NOMO-1 treated with dmso at 0.1 percent for 144 hours (cell line): ENCODE results near the gene PLD4.

Experiments used
- DNase-seq: peaks from one replicate; lab custom pipeline; 2025; ENCODE audit not compliant: unreplicated experiment; lab: John Stamatoyannopoulos, UW

Gene PLD4

GRCh38 chr14:104927432-104927816 lies 2.7 kb downstream of the PLD4 start:
- DNase-seq = no peak

DNA sequence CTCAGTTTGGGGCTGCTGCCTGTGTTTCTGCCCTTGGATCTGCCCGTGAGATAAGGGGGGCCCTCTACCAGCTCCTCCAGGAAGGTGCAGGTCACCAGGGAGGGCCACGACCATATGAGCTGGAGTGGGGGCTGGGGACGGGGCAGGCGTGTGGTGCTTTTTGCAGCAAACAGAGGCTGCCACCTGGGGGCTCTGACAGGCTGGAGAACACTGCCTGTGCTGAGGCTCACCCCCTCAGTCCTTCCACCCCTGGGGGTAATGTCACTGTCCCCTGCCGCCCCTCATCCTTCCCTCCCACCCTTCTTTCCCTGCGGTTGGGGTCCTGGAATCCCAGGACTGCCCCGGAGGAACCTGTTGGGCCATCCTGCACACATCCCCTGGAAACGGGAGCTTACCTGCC lies 3.2 kb downstream of the PLD4 start:
- DNase-seq = no peak

DNA sequence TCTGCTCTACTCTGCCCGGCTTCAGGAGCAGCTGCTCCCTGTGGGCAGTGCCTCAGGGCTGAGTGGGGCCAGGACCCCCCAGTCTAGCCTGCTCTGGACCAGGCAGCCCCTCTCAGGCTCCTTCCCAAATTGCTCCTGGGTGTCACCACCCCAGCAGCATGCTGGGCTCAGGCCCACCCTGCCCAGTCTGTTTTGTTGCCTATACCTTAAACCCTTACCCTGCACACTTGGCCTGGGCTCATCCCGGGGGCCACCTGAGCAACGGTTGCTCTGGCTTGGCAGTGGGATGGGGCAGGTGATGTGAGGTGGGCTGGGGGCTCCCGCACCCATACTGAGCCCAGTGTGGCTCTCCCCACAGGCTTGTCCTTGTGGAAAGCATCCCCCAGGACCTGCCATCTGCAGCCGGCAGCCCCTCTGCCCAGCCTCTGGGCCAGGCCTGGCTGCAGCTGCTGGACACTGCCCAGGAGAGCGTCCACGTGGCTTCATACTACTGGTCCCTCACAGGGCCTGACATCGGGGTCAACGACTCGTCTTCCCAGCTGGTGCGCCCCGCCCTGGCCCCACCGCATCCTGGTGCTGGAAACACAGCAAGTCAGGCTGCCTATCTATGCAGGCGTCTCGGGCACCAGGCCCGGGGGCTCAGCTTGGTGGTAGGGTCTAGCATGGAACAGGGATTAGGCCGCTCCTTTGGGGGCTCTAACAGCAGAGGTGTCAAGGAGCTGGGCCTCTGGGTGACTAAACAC lies 3.9 kb downstream of the PLD4 start:
- no peak for DNase-seq

GRCh38 chr14:104929268-104930230 lies 4.9 kb downstream of the PLD4 start:
- no peak for DNase-seq

- no peak for DNase-seq
Measured at GRCh38 chr14:104930526-104931303, 6.0 kb downstream of the PLD4 start.

- DNase-seq = no peak
Measured at GRCh38 chr14:104931304-104931770, 6.7 kb downstream of the PLD4 start.

DNA sequence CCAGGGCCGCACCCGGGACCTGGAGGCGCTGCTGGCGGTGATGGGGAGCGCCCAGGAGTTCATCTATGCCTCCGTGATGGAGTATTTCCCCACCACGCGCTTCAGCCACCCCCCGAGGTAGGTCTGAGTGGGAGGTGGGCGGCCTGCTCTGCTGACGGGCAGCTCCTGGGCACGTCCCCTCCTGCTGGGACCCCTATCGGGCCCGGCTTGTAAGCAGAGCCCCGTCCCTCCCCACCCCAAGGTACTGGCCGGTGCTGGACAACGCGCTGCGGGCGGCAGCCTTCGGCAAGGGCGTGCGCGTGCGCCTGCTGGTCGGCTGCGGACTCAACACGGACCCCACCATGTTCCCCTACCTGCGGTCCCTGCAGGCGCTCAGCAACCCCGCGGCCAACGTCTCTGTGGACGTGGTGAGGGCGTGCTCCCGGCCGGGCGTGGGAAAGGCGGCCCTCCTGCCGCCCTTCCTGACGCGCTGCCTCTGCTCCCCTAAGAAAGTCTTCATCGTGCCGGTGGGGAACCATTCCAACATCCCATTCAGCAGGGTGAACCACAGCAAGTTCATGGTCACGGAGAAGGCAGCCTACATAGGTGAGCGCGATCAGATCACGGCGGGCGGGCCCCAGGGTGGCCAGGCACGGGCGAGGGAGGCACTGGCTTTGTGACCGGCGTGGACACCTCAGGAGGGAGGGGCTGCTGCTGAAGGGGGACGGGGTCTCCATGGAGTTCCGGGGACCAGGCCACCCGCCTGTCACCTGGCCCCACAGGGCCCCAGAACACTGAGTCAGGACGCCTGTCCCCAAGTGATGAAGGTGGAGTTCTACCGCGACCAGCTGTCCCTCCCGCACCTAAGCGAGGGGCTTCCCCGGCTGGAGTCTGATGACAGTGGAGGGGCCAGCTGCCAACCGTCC lies 7.3 kb downstream of the PLD4 start:
- no peak for DNase-seq

- DNase-seq = peak; percentile 57
Measured at GRCh38 chr14:104932676-104933631, 8.3 kb downstream of the PLD4 start.

GRCh38 chr14:104933746-104934733 lies 9.4 kb downstream of the PLD4 start:
- no peak for DNase-seq

DNA sequence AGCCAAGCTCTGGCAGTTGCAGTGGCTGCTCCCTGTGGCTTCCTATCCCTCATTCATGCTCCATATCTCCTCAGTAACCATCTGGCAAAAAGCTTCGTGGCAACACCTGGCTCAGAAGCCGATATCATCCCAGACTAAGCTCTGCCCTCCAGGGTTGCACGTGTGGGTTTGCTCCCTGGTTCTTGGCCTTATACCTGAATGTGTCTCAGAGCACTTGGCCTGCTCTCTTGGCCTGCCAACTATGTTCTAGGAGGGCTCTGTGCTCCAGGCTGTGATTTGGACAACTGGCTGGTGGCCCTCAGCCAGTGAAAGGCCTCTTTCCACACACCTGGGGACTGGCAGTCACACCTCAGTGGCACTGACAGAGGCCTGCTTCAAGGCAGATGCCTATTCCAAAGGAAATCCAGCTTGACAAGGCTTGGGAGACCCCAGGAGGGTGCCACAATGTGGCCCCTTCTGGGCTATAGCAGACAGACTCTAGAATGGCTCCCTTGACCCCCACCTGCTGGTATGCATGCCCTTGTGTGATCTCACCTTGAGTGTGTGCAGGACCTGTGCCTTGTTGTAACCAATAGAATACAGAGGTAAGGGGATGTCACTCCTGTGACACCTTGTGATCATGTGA lies 10.5 kb downstream of the PLD4 start:
- DNase-seq = no peak

DNA sequence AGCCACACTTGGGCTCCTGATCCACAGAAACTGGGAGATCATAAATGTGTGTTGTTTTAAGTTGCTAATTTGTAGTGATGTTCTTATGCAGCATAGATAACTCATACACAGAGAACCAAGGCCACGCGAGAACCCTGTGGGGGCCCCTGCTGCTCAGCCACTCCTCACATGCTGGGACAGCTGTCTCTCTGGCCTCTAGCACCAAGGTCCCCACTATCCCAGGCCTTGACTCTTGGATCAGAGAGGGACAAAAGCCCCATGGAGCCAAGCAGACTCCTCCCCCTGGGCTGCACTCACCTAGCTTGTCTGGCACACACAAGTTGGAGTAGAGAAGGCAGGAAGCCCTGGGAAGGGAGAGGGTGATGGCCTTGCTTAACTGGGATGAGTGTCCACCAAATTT lies 11.3 kb downstream of the PLD4 start:
- no peak for DNase-seq

DNA sequence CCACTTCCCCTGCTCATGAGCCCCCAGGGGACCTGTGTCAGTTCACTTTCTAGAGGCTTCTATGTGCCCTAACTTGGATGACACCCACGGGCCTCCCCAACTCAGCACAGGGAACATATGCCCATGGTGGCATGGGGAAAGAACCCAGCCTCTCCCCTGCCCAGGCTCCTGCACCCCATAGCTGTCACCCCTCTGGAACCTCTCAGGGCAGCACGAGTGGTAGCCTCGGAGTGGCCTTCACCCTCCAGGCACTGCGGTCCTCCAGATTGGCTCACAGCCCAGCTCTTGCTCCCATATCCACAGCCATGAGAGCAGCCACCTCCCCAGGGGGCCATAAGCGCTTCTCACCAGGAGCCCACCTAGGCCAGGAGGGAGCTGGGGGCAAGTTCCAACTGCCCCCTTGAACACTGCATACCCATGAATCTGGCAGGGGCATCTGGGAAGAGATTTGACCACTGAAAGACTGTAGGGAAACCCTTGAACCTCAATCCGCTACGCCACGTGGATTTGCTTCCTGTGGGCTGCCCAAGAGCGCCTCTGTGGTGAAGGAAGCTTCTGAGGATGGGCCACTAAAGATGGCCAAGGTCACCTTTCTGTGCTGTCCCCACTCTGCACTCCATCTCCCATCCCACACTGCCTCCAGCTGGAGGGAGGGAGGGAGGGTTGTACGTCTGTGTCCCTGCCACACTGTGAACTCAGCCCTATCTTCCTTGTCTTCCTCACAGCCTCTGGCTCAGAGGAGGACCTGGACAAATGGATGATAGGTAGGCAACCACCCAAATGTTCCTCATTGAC lies 11.9 kb downstream of the PLD4 start:
- no peak for DNase-seq

DNA sequence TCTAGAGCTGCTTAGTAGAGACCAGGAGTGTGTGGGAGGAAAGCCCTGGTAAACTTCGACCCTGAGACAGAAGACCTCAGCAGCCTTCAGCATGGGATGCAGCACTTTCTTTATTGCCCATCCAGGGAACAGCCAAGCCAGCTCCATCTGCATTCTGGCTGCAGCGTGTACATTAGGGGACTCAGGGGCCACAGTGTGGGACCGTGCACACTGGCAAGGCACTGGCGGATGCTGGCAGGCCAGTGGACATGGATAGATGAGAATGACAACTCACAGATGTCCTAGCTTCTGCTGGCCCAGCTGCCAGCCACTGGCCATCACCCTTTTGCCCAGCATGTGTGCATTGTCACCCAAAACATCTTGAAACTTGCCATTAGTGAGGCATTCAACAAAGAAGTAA lies 12.5 kb downstream of the PLD4 start:
- no peak for DNase-seq

- DNase-seq = no peak
Measured at GRCh38 chr14:104937694-104938365, 13.2 kb downstream of the PLD4 start.

DNA sequence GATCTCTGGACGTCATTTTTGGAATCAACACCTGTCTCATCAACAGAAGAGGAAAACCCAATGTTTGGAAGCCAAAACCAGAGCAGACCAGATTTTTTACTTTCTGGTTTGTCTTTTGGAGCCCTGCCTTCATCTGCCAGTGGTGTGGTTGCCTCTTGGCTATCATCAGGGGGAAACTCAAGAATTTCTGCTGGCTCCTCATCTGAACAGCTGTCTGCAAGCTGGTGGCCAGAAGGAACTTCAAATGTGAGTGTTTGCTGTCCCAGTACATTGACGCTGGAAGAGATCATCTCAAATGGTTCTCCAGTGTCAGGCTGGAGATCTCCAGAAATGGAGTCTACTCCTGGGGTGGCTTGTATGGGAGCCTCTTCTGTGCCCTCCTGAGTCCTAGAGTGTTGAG lies 13.8 kb downstream of the PLD4 start:
- DNase-seq = no peak

DNA sequence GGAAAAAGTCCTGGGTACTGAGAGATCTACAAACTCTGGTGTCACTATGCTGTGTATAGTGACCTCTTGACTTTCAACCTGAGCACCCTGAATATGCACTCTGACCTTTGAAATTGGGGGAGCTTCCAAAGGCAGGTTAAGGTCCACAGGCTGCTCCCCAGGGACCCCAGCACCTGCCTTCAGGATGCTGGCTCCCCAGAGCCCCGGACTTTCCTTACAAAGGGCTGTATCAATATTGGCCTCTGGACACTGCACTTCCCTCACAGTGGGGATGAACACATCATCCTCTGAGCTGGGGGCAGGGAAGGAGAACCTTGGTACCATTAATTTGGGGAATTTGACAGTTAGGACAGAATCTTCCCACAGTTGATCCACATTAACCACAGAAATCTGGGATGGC lies 14.3 kb downstream of the PLD4 start:
- DNase-seq = no peak
